HepG2 (cell line): ENCODE data around the gene PDE9A. TPM values are rescaled to one million over a fixed set of nuclear protein-coding genes. Genes with fewer than 3 reads are reported as not detected.
A peak's percentile ranks its signal among the peaks of the same experiment; 100 is the strongest.

Experiments
- ATAC-seq: fragments of 200-7000 bp; cut with Tn5 transposase; 3 replicates; pipeline ENCODE4 v1.9.1; 2020; ENCODE audit warnings: mild to moderate bottlenecking, moderate library complexity
- BruUV-seq: library from RNA; stranded (reverse); fragments of 400-500 nt; replicated peaks from 2 replicates; lab custom pipeline; 2021; lab: Mats Ljungman, UMichigan
- CTCF ChIA-PET: fragments of 300-600 bp; formaldehyde crosslinking; extraction: SDS; loops from one replicate; lab custom pipeline; 2021; ENCODE audit warnings: low total read pairs, inconsistent platforms, low intra/inter-chr PET ratio; lab: Yijun Ruan, JAX
- POLR2A ChIA-PET: fragments of 350-600 bp; sonication (Branson Sonifier 250); formaldehyde crosslinking; loops from one replicate; lab custom pipeline; 2020; ENCODE audit warnings: antibody characterized with exemption, inconsistent platforms; lab: Yijun Ruan, JAX
- DNase-seq: peaks from one replicate; pipeline ENCODE4 v3.0.0-alpha.2; 2015; ENCODE audit warnings: low spot score
- FAIRE-seq: peaks from 3 replicates; lab custom pipeline; 2011; peaks lifted over from hg19 to GRCh38; lab: Jason Lieb, UNC
- H2AFZ ChIP-seq: one replicate; pipeline ENCODE4 v1.6.1; 2011; ENCODE audit warnings: low read length, inconsistent platforms
- H3K27ac ChIP-seq: fragments of 300-600 bp; 3 replicates; pipeline ENCODE4 v1.8.0; 2011; ENCODE audit warnings: mixed run types, mild to moderate bottlenecking, mixed read lengths, low read length, inconsistent platforms; ENCODE audit not compliant: insufficient read depth; ENCODE audit errors: extremely low read length
- H3K27me3 ChIP-seq, 2 experiments: fragments of 200-600 bp in 1 of 2; 2 replicates in 1 of 2; 3 replicates in 1 of 2; pipeline versions ENCODE4 v1.6.0 to v1.8.0; 2011; ENCODE audit warnings: low read length in 2 of 2, mild to moderate bottlenecking in 2 of 2, moderate library complexity in 2 of 2, inconsistent platforms in 1 of 2; ENCODE audit not compliant: insufficient read depth in 2 of 2, control insufficient read depth in 1 of 2
- H3K36me3 ChIP-seq, 2 experiments: fragments of 200-600 bp in 1 of 2; replicated peaks in 1 of 2; 2 replicates in 1 of 2; 3 replicates in 1 of 2; pipeline versions ENCODE4 v1.5.1 to v1.8.0; 2011; ENCODE audit warnings: low read length in 2 of 2, inconsistent platforms in 1 of 2; ENCODE audit not compliant: insufficient read depth in 2 of 2, control insufficient read depth in 1 of 2
- H3K4me1 ChIP-seq: 2 replicates; pipeline ENCODE4 v1.5.1; 2012; ENCODE audit warnings: low read length, inconsistent platforms; ENCODE audit not compliant: insufficient read depth
- H3K4me2 ChIP-seq: 2 replicates; pipeline ENCODE4 v1.6.0; 2011; ENCODE audit warnings: low read depth, low read length, inconsistent platforms
- H3K4me3 ChIP-seq, 3 experiments: fragments of 200-600 bp in 1 of 3; sonication (generic), shearing (Covaris generic) in 1 of 3; replicated peaks in 1 of 3; 2 replicates each; pipeline ENCODE4 v1.5.1; 2011 to 2016; ENCODE audit warnings: low read length in 3 of 3, inconsistent platforms in 2 of 3, low read depth in 2 of 3, mild to moderate bottlenecking in 2 of 3, control low read depth in 1 of 3, mixed read lengths in 1 of 3; ENCODE audit not compliant: insufficient read depth in 1 of 3
- H3K79me2 ChIP-seq: one replicate; pipeline ENCODE4 v1.6.1; 2011; ENCODE audit warnings: low read length, inconsistent platforms; ENCODE audit not compliant: insufficient read depth
- H3K9ac ChIP-seq: 2 replicates; pipeline ENCODE4 v1.6.0; 2011; ENCODE audit warnings: mild to moderate bottlenecking, low read depth, low read length, inconsistent platforms; ENCODE audit not compliant: insufficient read depth
- H3K9me3 ChIP-seq: 2 replicates; pipeline ENCODE4 v1.5.1; 2012; ENCODE audit warnings: mild to moderate bottlenecking, low read length
- H4K20me1 ChIP-seq: 2 replicates; pipeline ENCODE4 v1.6.0; 2011; ENCODE audit warnings: inconsistent platforms, mild to moderate bottlenecking, low read length, moderate library complexity; ENCODE audit not compliant: insufficient read depth
- HNF1B ChIP-seq: sonication (generic); formaldehyde crosslinking; IDR thresholded peaks from 2 replicates; pipeline ENCODE4 v1.5.1; 2020; ENCODE audit warnings: mild to moderate bottlenecking, moderate library complexity, missing genetic modification reagents
- NFRKB ChIP-seq: fragments of 450-650 bp; IDR thresholded peaks from 2 replicates; pipeline ENCODE4 v1.6.1; 2017
- PLRG1 ChIP-seq: fragments of 450-650 bp; conservative IDR thresholded peaks from 2 replicates; pipeline ENCODE4 v1.6.1; 2016
- TCF7L2 ChIP-seq: IDR thresholded peaks from 2 replicates; pipeline ENCODE4 v1.6.1; 2011; ENCODE audit warnings: mild to moderate bottlenecking, low read depth, low read length, moderate library complexity
- ZNF282 ChIP-seq: fragments of 450-650 bp; IDR thresholded peaks from 2 replicates; pipeline ENCODE4 v1.6.1; 2018; ENCODE audit not compliant: partially characterized antibody
- ZNF30 ChIP-seq: sonication (generic); formaldehyde crosslinking; IDR thresholded peaks from 2 replicates; pipeline ENCODE4 v1.5.0; 2020; ENCODE audit warnings: mild to moderate bottlenecking, missing genetic modification reagents
- ZNF496 ChIP-seq: sonication (generic); formaldehyde crosslinking; IDR thresholded peaks from 2 replicates; pipeline ENCODE4 v1.8.1; 2023; ENCODE audit warnings: mild to moderate bottlenecking, moderate library complexity, missing genetic modification reagents; ENCODE audit not compliant: insufficient replicate concordance
- ZNF619 ChIP-seq: sonication (generic); formaldehyde crosslinking; IDR thresholded peaks from 2 replicates; pipeline ENCODE4 v1.4.0; 2020; ENCODE audit warnings: mild to moderate bottlenecking, missing genetic modification reagents
- ZSCAN20 ChIP-seq: sonication (generic); formaldehyde crosslinking; IDR thresholded peaks from 2 replicates; pipeline ENCODE4 v1.4.0; 2020; ENCODE audit warnings: missing genetic modification reagents, mild to moderate bottlenecking, borderline replicate concordance
- WGBS: methylation state at CpG from one replicate; pipeline ENCODE4 v1.1.6; 2017; ENCODE audit warnings: low lambda C conversion rate; 5-methylcytosine and 5-hydroxymethylcytosine counted together
- in situ Hi-C: cut with HindIII; loops from 2 replicates; pipeline ENCODE4 v1.10.0; 2017; ENCODE audit warnings: low pct_unique_long_range_greater_than_20kb; ENCODE audit not compliant: extremely low pct_ligation_motif_present
- intact Hi-C: fragments of 100-400 bp; cut with micrococcal nuclease; formaldehyde crosslinking; loops from one replicate; pipeline ENCODE4 v1.10.0; 2022; ENCODE audit not compliant: unreplicated experiment
- polyA plus RNA-seq, 8 experiments: library from polyadenylated mRNA; depleted of rRNA in 3 of 8; stranded (reverse) in 7 of 8; unstranded in 1 of 8; fragments of >200 nt; fragmentation: Illumina TruSeq in 4 of 8; extraction: Trizol in 4 of 8; gene quantifications; 2 replicates each; pipeline versions ENCODE4 v1.2.1 to v1.2.3, GENCODE V29; 2011 to 2016; ENCODE audit warnings: low read depth in 4 of 8, missing spikeins in 1 of 8, mixed read lengths in 1 of 8; ENCODE audit not compliant: insufficient read depth in 1 of 8
- total RNA-seq, 5 experiments: library from RNA; depleted of rRNA; stranded (reverse); fragments of >200 nt; fragmentation: Illumina TruSeq; extraction: Trizol; gene quantifications; 2 replicates each; pipeline ENCODE4 v1.2.3, GENCODE V29; 2016; ENCODE audit warnings: low read depth in 1 of 5
- TF ChIP-seq, protein P1 (sequence below): sonication (generic); formaldehyde crosslinking; IDR thresholded peaks from 2 replicates; pipeline ENCODE4 v1.8.0; 2022; ENCODE audit warnings: missing genetic modification reagents, low read depth, mild to moderate bottlenecking, borderline replicate concordance
- TF ChIP-seq, protein P2 (sequence below): IDR thresholded peaks from 2 replicates; pipeline ENCODE4 v1.6.1; 2016; ENCODE audit warnings: low read depth, control low read depth

Gene PDE9A
- total and polyA plus RNA-seq, 2 of the 13 experiments (the other 11 are each of a cell fraction or from before 2014, with no cell fraction given), result 4.6 to 19.7 TPM

- TF ChIP-seq, protein P1, sequence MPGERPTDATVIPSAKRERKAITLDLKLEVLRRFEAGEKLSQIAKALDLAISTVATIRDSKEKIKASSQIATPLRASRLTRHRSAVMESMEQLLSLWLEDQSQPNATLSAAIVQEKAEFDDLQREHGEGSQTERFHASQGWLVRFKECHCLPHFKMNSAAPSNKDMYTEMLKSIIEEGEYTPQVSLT (CRISPR knock-in tag), result no peak
- TF ChIP-seq, protein P2, sequence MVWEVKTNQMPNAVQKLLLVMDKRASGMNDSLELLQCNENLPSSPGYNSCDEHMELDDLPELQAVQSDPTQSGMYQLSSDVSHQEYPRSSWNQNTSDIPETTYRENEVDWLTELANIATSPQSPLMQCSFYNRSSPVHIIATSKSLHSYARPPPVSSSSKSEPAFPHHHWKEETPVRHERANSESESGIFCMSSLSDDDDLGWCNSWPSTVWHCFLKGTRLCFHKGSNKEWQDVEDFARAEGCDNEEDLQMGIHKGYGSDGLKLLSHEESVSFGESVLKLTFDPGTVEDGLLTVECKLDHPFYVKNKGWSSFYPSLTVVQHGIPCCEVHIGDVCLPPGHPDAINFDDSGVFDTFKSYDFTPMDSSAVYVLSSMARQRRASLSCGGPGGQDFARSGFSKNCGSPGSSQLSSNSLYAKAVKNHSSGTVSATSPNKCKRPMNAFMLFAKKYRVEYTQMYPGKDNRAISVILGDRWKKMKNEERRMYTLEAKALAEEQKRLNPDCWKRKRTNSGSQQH (CRISPR knock-in tag), result no peak
- TF ChIP-seq ZNF30 (CRISPR knock-in tag), result no peak
- no peak for TF ChIP-seq ZNF496 (CRISPR knock-in tag)
- TF ChIP-seq ZNF282, result peak; percentile 75
- 0 out of 2 replicates have a peak, but pooled peaks have one; percentile 20 for TF ChIP-seq PLRG1
Observed at GRCh38 chr21:42615924-42616323, 37.5 kb upstream of the PDE9A start (continued).

GRCh38 chr21:42616446-42616845, 37.0 kb upstream of the PDE9A start:
- Histone ChIP-seq H3K36me3 (no peaks in the 10 kb centered on the region), H3K4me1 (peaks cover 42% of the 10 kb centered on the region), H3K79me2 (no peaks in the 10 kb centered on the region), H2AFZ (no peak overlapping the region), H3K4me2 (peak overlapping the region; percentile 47), H3K4me3 (no peak overlapping the region; a peak in 1 of 6 replicates), H3K9me3 (no peaks in the 10 kb centered on the region), H3K9ac (no peak overlapping the region), H4K20me1 (no peaks in the 10 kb centered on the region), H3K27ac (no peak overlapping the region), H3K27me3 (peaks cover 2 to 36% of the 10 kb centered on the region in 2 experiments; a peak in 4 of 5 replicates)
- DNase-seq, result no peak
- TF ChIP-seq HNF1B (0 out of 2 replicates have a peak, but pooled peaks have one; percentile 21), ZNF619 (CRISPR knock-in tag) (no peak), NFRKB (no peak), TCF7L2 (no peak), ZSCAN20 (CRISPR knock-in tag) (no peak)
- no peak for FAIRE-seq
- ChIA-PET POLR2A (no interaction called here), CTCF (no interaction called here)
- intact Hi-C loops (no loop called here), in situ Hi-C loops (no loop called here)
- no peak; the same call in 2 of the 3 replicates for ATAC-seq
- WGBS, result under 1% methylated on average over 13 of the region's 18 CpGs
- BruUV-seq, result no TSS peak
